Endothelial cell of umbilical vein (primary cell): ENCODE measurements around the gene FBXL17. TPM values are rescaled to one million over a fixed set of nuclear protein-coding genes. Genes with fewer than 3 reads are reported as not detected.

Experiments
- BruUV-seq: library from RNA; stranded (reverse); fragments of 400-500 nt; replicated peaks from 2 replicates; lab custom pipeline; 2021; lab: Mats Ljungman, UMichigan
- CTCF ChIA-PET: fragments of 300-600, 350-600 bp; sonication (Branson Sonifier 250); formaldehyde crosslinking; loops from one replicate; lab custom pipeline; 2021; ENCODE audit warnings: antibody characterized with exemption, inconsistent platforms; lab: Charles Lee
- POLR2A ChIA-PET: fragments of 300-600, 350-600 bp; sonication (Branson Sonifier 250); formaldehyde crosslinking; loops from one replicate; lab custom pipeline; 2021; ENCODE audit warnings: antibody characterized with exemption, inconsistent platforms; lab: Charles Lee
- DNase-seq: peaks from one replicate; pipeline ENCODE4 v3.0.0-alpha.2; 2011; ENCODE audit warnings: low read depth, low spot score
- FAIRE-seq: peaks from 2 replicates; lab custom pipeline; 2011; peaks lifted over from hg19 to GRCh38; lab: Jason Lieb, UNC
- H2AFZ ChIP-seq: 2 replicates; pipeline ENCODE4 v1.6.0; 2012; ENCODE audit warnings: low read depth, low read length, control low read depth, inconsistent platforms
- H3K27ac ChIP-seq: 2 replicates; pipeline ENCODE4 v1.5.1; 2011; ENCODE audit warnings: low read depth, mild to moderate bottlenecking, control low read depth, low read length, moderate library complexity; ENCODE audit not compliant: insufficient read depth
- H3K27me3 ChIP-seq, 2 experiments: 2 replicates each; pipeline versions ENCODE4 v1.6.0 to v1.6.1; 2011; ENCODE audit warnings: low read length in 2 of 2, mixed read lengths in 1 of 2; ENCODE audit not compliant: control insufficient read depth in 2 of 2, insufficient read depth in 2 of 2
- H3K36me3 ChIP-seq, 2 experiments: 2 replicates in 1 of 2; 3 replicates in 1 of 2; pipeline ENCODE4 v1.5.1; 2011; ENCODE audit warnings: low read length in 2 of 2, mild to moderate bottlenecking in 1 of 2, moderate library complexity in 1 of 2; ENCODE audit not compliant: control insufficient read depth in 2 of 2, insufficient read depth in 2 of 2; ENCODE audit errors: extremely low read depth in 1 of 2
- H3K4me1 ChIP-seq: 3 replicates; pipeline ENCODE4 v1.5.1; 2011; ENCODE audit warnings: mild to moderate bottlenecking, low read length; ENCODE audit not compliant: control insufficient read depth, insufficient read depth; ENCODE audit errors: extremely low read depth
- H3K4me2 ChIP-seq: 2 replicates; pipeline ENCODE4 v1.6.1; 2011; ENCODE audit warnings: low read length, control low read depth, mixed read lengths; ENCODE audit not compliant: insufficient read depth
- H3K4me3 ChIP-seq, 3 experiments: fragments of 200-600 bp in 1 of 3; sonication (generic), shearing (Covaris generic) in 1 of 3; replicated peaks in 1 of 3; 2 replicates each; pipeline ENCODE4 v1.5.1; 2011 to 2016; ENCODE audit warnings: control low read depth in 3 of 3, low read length in 3 of 3, mild to moderate bottlenecking in 2 of 3, inconsistent platforms in 1 of 3, low read depth in 1 of 3, moderate library complexity in 1 of 3; ENCODE audit not compliant: insufficient read depth in 1 of 3
- H3K79me2 ChIP-seq: 2 replicates; pipeline ENCODE4 v1.6.0; 2012; ENCODE audit warnings: low read length, inconsistent platforms; ENCODE audit not compliant: control insufficient read depth, insufficient read depth
- H3K9ac ChIP-seq: replicated peaks from 2 replicates; pipeline ENCODE3; 2011; ENCODE audit warnings: low read length, control low read depth; ENCODE audit not compliant: insufficient read depth; ENCODE audit errors: extremely low read depth
- H3K9me1 ChIP-seq: replicated peaks from 3 replicates; pipeline ENCODE4 v1.6.0; 2011; ENCODE audit warnings: mild to moderate bottlenecking, low read length; ENCODE audit not compliant: control insufficient read depth, insufficient read depth; ENCODE audit errors: extremely low read depth
- H3K9me3 ChIP-seq: replicated peaks from 2 replicates; pipeline ENCODE4 v1.5.1; 2012; ENCODE audit warnings: low read length, inconsistent platforms; ENCODE audit not compliant: control insufficient read depth, insufficient read depth
- H4K20me1 ChIP-seq: replicated peaks from 2 replicates; pipeline ENCODE3; 2011; ENCODE audit warnings: mild to moderate bottlenecking, low read length; ENCODE audit not compliant: control insufficient read depth, insufficient read depth; ENCODE audit errors: extremely low read depth
- CTCF ChIP-seq, 2 donors: IDR thresholded peaks; 1 replicate in 1 of 2; 2 replicates in 1 of 2; pipeline ENCODE4 v1.5.1; 2011; ENCODE audit warnings: low read length in 2 of 2, mild to moderate bottlenecking in 2 of 2, moderate library complexity in 2 of 2, control low read depth in 1 of 2, inconsistent platforms in 1 of 2, low read depth in 1 of 2; ENCODE audit not compliant: insufficient read depth in 1 of 2; ENCODE audit errors: extremely low read depth in 1 of 2
- EZH2 ChIP-seq: IDR thresholded peaks from 2 replicates; pipeline ENCODE4 v1.6.1; 2012; ENCODE audit warnings: borderline replicate concordance, low read depth, mild to moderate bottlenecking, moderate library complexity, low read length, inconsistent platforms; ENCODE audit not compliant: severe bottlenecking
- FOS ChIP-seq: IDR thresholded peaks from 2 replicates; pipeline ENCODE4 v1.6.1; 2011; ENCODE audit warnings: mild to moderate bottlenecking, low read length, moderate library complexity, borderline replicate concordance; ENCODE audit not compliant: insufficient read depth
- GATA2 ChIP-seq: IDR thresholded peaks from 2 replicates; pipeline ENCODE4 v1.7.0; 2011; ENCODE audit warnings: low read depth, mild to moderate bottlenecking, moderate library complexity, mixed read lengths, low read length; ENCODE audit not compliant: insufficient read length, insufficient read depth
- JUN ChIP-seq: IDR thresholded peaks from 2 replicates; pipeline ENCODE4 v1.6.1; 2011; ENCODE audit warnings: borderline replicate concordance, low read depth; ENCODE audit not compliant: insufficient read length, insufficient read depth
- MYC ChIP-seq: IDR thresholded peaks from one replicate; pipeline ENCODE4 v1.6.1; 2011; ENCODE audit warnings: mild to moderate bottlenecking, low read depth, low read length
- POLR2A ChIP-seq: IDR thresholded peaks from 2 replicates; pipeline ENCODE4 v1.6.1; 2012; ENCODE audit warnings: low read depth, mild to moderate bottlenecking, control low read depth, low read length
- POLR2AphosphoS5 ChIP-seq: IDR thresholded peaks from 2 replicates; pipeline ENCODE4 v1.6.1; 2012; ENCODE audit warnings: low read depth, mild to moderate bottlenecking, control low read depth, low read length, moderate library complexity; ENCODE audit not compliant: insufficient read depth
- dilution Hi-C: fragments of 300-500 bp; cut with MboI; formaldehyde crosslinking; loops from one replicate; pipeline ENCODE4 v1.15.0; 2019; ENCODE audit warnings: low sequenced_read_pairs; ENCODE audit not compliant: extremely low pct_ligation_motif_present
- intact Hi-C: fragments of 100-400 bp; cut with micrococcal nuclease; formaldehyde crosslinking; loops from one replicate; pipeline ENCODE4 v1.10.0; 2022
- polyA plus RNA-seq, 4 experiments: library from polyadenylated mRNA; depleted of rRNA in 3 of 4; stranded (reverse) in 3 of 4; unstranded in 1 of 4; fragments of >200 nt; gene quantifications; 2 replicates each; pipeline versions ENCODE4 v1.2.1 to v1.2.3, GENCODE V29; 2011 to 2012; ENCODE audit warnings: missing spikeins in 1 of 4
- total RNA-seq: library from RNA; stranded (reverse); gene quantifications from 2 replicates; pipeline ENCODE4 v1.2.3, GENCODE V29; 2021
- TF ChIP-seq, protein P1 (sequence below): IDR thresholded peaks from 2 replicates; pipeline ENCODE4 v1.6.1; 2011; ENCODE audit not compliant: insufficient read depth, insufficient read length

The FBXL17 gene
- total and polyA plus RNA-seq, 2 donors (not counting 3 experiments of a cell fraction or from before 2014, with no cell fraction given), result 2.7 to 8.8 TPM

GRCh38 chr5:108238936-108239887 is 142.7 kb downstream of the FBXL17 start:
- Histone ChIP-seq H3K36me3 (no peaks in the 10 kb centered on the region), H3K4me2 (no peak overlapping the region), H3K79me2 (no peaks in the 10 kb centered on the region), H3K4me1 (no peaks in the 10 kb centered on the region), H3K27ac (no peak overlapping the region), H2AFZ (no peak overlapping the region), H3K27me3 (no peaks in the 10 kb centered on the region), H4K20me1 (no peaks in the 10 kb centered on the region), H3K9me1 (no peaks in the 10 kb centered on the region), H3K9me3 (no peaks in the 10 kb centered on the region), H3K4me3 (no peak overlapping the region), H3K9ac (no peak overlapping the region)
- no peak for DNase-seq
- BruUV-seq, result no TSS peak
- CTCF ChIA-PET, result interaction anchor here (0.9 kb wide), 1 partner anchor 21 kb away, joined by 4 read pairs; no protein-coding TSS in a partner anchor
- POLR2A ChIA-PET, result no interaction called here
- TF ChIP-seq CTCF (IDR thresholded peaks at IDR 0.05; ENCODE audit: extremely low read depth in 1 of 2, insufficient read depth in 1 of 2, low read depth in 1 of 2, low read length in 2 of 2) (no peak), FOS (no peak), POLR2A (no peak), JUN (no peak), EZH2 (no peak), POLR2AphosphoS5 (no peak), MYC (no peak), GATA2 (no peak)
- TF ChIP-seq, protein P1, sequence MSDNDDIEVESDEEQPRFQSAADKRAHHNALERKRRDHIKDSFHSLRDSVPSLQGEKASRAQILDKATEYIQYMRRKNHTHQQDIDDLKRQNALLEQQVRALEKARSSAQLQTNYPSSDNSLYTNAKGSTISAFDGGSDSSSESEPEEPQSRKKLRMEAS, result no peak
- intact Hi-C loops, result no loop called here
- dilution Hi-C loops, result no loop called here
- FAIRE-seq, result no peak
